GM06990 (cell line): ENCODE results near the gene DCUN1D2.
A peak's percentile ranks its signal among the peaks of the same experiment; 100 is the strongest.

ENCODE experiments used
- DNase-seq: peaks from one replicate; pipeline ENCODE4 v3.0.0-alpha.2; 2011; ENCODE audit not compliant: insufficient read length; ENCODE audit errors: extremely low read depth
- H3K27me3 ChIP-seq: replicated peaks from 2 replicates; pipeline ENCODE4 v1.6.0; 2011; ENCODE audit warnings: low read length; ENCODE audit not compliant: control insufficient read depth, insufficient read depth
- H3K36me3 ChIP-seq: 2 replicates; pipeline ENCODE4 v1.5.1; 2011; ENCODE audit warnings: low read length; ENCODE audit not compliant: control insufficient read depth, insufficient read depth
- H3K4me3 ChIP-seq: replicated peaks from 2 replicates; pipeline ENCODE4 v1.5.1; 2011; ENCODE audit warnings: low read depth, mild to moderate bottlenecking, control low read depth, low read length
- CTCF ChIP-seq: IDR thresholded peaks from 2 replicates; pipeline ENCODE4 v1.5.1; 2011; ENCODE audit warnings: low read length, control low read depth, mild to moderate bottlenecking, inconsistent platforms; ENCODE audit not compliant: insufficient read depth, poor library complexity, severe bottlenecking

The DCUN1D2 gene

GRCh38 chr13:113458253-113459065 is 32.1 kb downstream of the DCUN1D2 start:
- DNase-seq: no peak
- Histone ChIP-seq H3K27me3 (no peaks in the 10 kb centered on the region), H3K4me3 (no peak overlapping the region), H3K36me3 (peaks cover 25% of the 10 kb centered on the region)
- peak; percentile 42 for TF ChIP-seq CTCF

- no peaks in the 10 kb centered on the region for H3K27me3 ChIP-seq
- H3K4me3 ChIP-seq: no peak overlapping the region
- TF ChIP-seq CTCF: no peak
- DNase-seq: no peak
- H3K36me3 ChIP-seq: peaks cover 27% of the 10 kb centered on the region
These were observed 33.0 kb downstream of the DCUN1D2 start for GRCh38 chr13:113457510-113457909.

GRCh38 chr13:113456116-113456702 is 34.3 kb downstream of the DCUN1D2 start:
- Histone ChIP-seq H3K27me3 (no peaks in the 10 kb centered on the region), H3K36me3 (peaks cover 27% of the 10 kb centered on the region), H3K4me3 (no peak overlapping the region)
- no peak for DNase-seq
- TF ChIP-seq CTCF: no peak

GRCh38 chr13:113455384-113455783 is 35.1 kb downstream of the DCUN1D2 start:
- H3K4me3 ChIP-seq: no peak overlapping the region
- H3K36me3 ChIP-seq: peaks cover 22% of the 10 kb centered on the region
- DNase-seq: no peak
- no peak for TF ChIP-seq CTCF
- H3K27me3 ChIP-seq: no peaks in the 10 kb centered on the region

GRCh38 chr13:113454936-113455335 is 35.6 kb downstream of the DCUN1D2 start:
- Histone ChIP-seq H3K36me3 (peaks cover 19% of the 10 kb centered on the region), H3K27me3 (no peaks in the 10 kb centered on the region), H3K4me3 (no peak overlapping the region)
- DNase-seq: no peak
- TF ChIP-seq CTCF: no peak
